Stimulated activated CD4-positive, alpha-beta T cell treated with anti-CD3 and anti-CD28 coated beads, Interleukin-1b, Interleukin-23, amount 100 ng/mL, for 24 hours (primary cell): ENCODE measurements around the gene GRIP2.

Experiments
- DNase-seq, 4 experiments: peaks; one replicate each; pipeline ENCODE4 v3.0.0-alpha.2; 2020; ENCODE audit warnings: low read depth in 4 of 4, low spot score in 1 of 4

GRIP2 gene

GRCh38 chr3:14562121-14562890 lies 22.2 kb upstream of the GRIP2 start:
- no peak for DNase-seq

DNA sequence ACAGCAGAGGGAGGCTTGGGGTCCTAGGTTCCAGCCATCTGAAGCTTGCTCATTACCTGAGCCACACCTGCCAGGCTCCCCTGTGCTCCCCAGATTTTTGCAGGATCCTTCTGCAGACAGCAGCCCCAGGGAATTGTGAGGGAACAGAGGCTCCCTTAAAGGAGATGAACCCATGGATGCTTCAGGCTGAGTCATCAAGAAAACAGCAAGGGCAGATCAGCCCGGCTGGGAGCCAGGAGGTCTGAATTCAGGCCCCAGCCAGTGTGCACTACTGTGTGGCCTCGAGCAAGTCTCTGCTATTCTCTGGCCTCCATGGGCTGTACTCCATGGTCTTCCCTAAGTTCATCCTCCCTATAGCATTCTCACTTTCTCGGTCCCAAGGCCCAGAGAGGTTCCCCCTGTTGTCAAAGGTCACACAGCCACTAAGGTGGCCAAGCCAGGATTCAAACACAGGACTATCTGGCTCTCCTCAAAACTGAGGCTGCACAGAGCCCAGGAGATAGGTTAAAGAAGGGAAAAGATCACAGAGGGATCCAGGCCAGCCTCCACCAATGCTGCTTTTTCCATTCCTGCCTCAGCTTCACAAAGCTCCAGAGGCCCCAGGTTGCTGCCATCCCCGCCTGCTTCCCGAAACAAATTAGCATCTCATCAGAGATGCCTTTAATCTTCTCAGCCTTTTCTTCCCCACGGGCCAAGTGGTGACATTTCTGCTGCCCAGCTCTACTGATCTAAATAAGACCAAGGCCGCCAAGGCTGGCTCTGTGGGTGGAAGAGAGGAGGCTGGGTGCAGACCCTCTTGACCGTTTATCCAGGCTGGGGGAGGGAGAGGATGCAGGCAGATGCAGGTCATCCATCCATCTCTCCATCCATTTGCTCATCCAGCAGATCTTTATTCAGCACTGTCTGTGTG lies 21.2 kb upstream of the GRIP2 start:
- no peak for DNase-seq

GRCh38 chr3:14560110-14560509 lies 20.0 kb upstream of the GRIP2 start:
- no peak for DNase-seq

GRCh38 chr3:14558029-14558428 lies 17.9 kb upstream of the GRIP2 start:
- no peak for DNase-seq

GRCh38 chr3:14555835-14556234 lies 15.7 kb upstream of the GRIP2 start:
- no peak for DNase-seq

DNA sequence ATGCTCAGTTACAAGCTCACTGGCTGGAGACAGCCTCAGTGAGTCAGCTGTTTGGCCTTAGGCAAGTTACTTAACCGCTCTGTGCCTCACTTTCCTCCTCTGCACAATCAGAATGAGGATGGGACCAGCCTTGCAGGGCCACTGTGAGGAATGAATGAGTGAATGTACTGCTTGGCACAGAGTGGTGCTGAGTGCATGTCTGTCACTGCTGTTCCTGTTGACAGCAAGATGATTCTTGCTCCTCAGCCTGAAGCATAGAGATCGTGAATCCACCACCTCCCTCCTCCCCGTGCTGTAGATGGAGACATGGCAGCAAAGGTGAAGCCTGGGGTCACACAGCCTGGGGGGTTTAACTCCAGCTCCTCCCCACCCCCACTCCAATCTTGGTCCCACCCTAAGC lies 14.6 kb upstream of the GRIP2 start:
- no peak for DNase-seq

GRCh38 chr3:14553871-14554270 lies 13.7 kb upstream of the GRIP2 start:
- DNase-seq, result no peak

- DNase-seq, result no peak
Observed at GRCh38 chr3:14552717-14553116, 12.6 kb upstream of the GRIP2 start.

DNA sequence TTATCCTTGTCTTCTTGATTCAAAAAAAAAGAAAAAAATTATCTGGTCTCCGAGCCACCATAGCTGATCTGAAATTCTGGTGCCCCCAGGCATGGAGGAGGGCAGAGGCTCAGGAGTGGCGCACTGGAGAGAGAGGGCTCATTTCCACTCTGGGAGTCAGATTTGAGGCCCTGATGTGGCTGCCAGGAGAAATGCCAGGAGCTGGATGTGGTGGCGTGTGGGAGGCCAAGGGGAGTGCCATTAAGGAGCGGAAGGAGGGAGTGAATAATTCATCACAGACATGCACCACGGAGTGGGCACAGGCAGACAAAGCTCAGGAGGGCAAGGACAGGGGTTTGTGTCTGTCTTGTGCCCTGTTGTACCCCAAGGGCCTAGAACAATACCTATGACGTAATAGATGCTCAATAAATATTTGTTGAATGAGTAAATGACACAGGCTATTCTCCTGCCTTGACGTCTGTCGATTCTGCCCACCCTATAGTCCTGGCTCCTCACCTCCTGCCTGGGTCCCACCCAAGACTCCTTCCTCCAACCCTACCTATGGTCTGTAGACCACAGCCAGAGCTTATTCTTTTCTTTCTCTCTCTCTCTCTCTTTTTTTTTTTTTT lies 12.0 kb upstream of the GRIP2 start:
- no peak for DNase-seq

- no peak for DNase-seq
Observed at GRCh38 chr3:14550651-14551611, 10.8 kb upstream of the GRIP2 start.

- DNase-seq, result no peak
Observed at GRCh38 chr3:14550181-14550580, 10.0 kb upstream of the GRIP2 start.

DNA sequence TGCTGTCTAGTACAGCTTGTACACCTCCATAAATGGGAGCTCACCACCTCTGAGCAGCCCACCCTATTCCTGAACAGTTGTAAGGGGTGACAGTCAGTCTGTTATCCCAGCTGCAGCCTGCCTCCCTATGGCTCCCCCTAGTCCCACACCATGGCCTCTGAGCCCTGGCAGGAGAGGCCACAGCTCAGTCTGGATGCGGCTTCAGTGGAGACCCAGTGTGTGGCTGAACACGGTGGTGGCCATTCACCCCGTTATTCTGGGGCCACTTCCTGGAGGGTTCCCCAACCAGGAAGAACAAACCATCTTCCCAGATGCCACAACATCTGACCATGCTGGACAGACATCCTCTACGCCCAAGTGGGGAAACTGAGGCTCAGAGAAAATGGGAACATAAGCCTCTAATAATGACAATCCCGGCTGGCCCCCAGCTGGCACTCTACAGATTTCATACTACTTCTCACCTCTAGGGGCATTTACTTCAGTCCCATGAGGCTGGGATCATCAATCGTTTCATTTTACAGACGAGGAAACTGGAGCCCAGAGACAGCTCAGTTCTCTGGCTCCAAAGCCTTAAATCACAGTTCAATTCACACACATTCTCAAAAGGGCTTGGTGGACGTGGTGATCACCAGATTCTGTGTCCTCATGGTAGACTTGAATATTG lies 9.2 kb upstream of the GRIP2 start:
- no peak for DNase-seq

DNA sequence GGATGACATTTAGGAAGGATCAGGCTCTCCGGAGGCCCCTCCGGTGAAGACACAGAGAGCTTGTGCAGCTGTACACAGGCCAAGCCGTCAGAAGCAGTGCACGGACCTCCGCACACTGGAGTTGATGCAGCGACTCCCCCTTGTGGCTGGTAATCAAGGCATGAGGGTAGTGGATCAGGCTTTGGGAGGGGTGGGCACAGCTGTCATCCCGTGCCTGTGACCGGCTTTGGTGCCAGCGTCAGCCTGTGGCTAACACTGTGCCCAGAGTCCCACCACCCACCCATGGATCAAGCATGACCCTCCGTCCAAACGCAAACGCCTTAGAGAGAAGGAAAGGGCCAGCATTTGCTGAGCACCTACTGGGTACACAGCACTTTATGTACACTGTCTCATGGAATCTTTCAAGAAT lies 8.2 kb upstream of the GRIP2 start:
- DNase-seq, result peak in 3 of 4 experiments; percentile 3 to 16 (median 9)

DNA sequence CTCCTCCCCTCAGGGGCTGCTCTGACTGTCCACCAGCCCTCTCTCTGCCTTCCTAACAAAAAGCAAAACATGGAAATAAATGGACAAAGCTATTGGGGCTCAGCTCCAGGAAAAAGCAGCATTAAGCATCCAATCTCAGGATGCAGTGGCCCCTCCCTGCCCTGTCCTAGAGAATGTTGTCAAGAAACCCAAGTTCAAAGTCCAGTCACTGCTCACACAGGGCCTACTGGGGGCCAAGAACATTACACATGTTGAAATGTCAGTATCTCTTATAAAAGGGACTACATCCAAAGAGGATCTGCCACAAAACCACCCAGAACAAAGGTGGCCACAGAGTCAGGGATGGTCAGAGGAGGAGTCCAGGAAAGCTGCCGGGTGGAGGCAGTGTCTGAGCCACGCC lies 7.6 kb upstream of the GRIP2 start:
- no peak for DNase-seq

DNA sequence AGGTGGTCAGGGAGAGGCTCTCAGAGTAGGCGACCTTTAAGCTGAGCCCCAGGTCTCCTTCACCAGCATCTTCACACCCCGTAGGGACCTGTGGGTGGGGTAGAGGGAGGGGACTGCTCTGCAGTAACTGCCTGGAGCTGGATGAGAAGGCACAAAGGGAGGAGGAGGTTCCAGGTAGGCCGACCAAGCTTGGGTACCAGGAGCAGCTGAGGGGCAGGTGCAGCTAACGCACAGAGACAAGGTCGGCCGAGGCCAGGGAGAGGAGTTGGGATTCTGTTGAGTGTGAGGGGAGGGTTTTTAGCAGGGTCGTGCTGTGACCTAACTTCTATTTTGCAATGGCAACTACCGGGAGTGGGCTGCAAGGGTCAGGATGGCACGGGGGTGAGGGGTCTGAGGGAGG lies 5.9 kb upstream of the GRIP2 start:
- DNase-seq, result no peak

DNA sequence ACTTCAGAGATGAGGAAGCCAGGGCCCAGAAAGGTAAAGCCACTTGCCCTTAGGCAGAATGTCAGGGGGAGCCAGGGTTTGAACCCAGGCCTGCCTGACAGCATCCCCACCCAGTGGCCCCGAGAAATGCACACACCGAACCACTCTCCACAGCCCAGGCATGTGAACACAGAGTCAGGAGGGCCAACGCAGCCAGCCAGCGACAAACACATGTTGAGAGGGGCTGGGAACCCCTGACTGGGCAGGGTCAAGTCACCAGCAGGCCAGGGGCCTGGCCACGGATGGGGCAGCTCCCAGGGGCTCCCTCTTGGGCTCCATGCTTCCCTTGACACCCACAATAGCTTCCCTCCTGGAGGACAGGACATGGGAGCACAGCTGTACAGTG lies 5.1 kb upstream of the GRIP2 start:
- DNase-seq, result no peak

DNA sequence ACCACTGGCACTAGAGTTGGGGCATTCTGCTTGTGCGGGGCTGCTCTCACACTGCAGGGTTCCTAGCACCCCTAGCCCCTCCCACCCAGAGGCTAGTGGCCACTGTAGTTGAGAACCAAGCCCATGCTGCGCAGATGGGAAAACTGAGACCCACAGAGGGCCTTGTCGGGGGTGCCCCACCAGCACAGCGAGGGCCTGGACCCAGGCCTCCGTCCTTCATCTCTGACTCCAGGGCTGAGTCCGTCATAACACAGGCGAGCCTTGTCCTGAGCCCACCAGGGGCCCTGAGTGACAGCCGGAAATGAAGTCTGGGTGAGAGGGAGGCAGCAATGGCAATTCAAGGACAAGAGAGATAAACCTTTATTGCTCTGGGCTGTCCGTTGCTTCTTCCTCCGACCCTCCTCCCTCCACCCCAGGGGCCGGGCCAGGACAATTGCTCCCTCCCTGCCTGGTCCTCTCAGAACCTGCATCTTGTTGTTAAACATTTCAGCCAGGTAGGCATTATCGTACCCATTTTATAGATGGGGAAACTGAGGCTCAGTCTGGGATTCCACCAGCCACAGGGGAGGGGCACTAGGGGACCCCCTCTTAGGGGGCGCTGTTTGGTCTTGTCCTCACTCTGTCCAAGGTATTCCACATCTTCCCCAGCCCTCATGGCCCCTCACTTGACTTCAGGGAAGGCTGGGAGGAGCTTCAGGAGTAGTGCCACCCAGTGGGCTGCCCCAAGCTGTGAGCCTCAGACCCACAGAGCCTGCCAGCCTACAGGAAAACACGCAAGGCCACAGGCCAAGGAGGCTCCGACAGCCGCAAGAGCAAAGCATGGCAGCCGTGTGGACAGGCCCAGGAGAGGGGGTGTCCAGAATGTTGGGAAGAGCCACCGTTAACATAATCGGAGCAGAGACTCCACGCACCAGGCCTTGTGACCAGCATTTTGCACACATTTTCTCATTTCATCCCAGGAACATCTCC lies 4.4 kb upstream of the GRIP2 start:
- no peak for DNase-seq

GRCh38 chr3:14543446-14543845 lies 3.3 kb upstream of the GRIP2 start:
- DNase-seq, result no peak

- DNase-seq, result no peak
Observed at GRCh38 chr3:14542656-14543055, 2.5 kb upstream of the GRIP2 start.
